ENCODE data around the gene CCNK.

Gene CCNK

DNA sequence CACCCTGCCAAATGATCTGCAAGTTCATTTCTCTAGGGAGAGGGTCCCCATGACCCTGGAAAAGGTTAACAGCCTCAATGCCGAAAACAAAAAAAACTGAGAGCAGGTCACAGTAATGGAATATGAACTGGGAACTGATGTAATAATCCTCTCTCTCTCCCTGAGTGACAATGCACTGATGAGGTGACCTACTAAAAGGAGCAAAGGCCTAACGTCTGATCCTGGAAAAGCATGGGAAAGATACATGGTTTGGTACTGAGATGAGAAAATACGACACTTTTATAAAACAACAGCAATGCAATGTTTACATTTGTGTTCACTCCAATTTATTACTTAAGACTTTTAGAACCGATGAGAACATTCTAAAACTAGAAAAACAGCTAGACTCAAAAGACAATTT lies 28.2 kb upstream of the CCNK start:
- H3K4me3 ChIP-seq (ENCODE audit: control insufficient read depth, low read depth, low read length), result no peak overlapping the region
- DNase-seq (ENCODE audit: low read depth), result no peak
- TF ChIP-seq, protein P1, sequence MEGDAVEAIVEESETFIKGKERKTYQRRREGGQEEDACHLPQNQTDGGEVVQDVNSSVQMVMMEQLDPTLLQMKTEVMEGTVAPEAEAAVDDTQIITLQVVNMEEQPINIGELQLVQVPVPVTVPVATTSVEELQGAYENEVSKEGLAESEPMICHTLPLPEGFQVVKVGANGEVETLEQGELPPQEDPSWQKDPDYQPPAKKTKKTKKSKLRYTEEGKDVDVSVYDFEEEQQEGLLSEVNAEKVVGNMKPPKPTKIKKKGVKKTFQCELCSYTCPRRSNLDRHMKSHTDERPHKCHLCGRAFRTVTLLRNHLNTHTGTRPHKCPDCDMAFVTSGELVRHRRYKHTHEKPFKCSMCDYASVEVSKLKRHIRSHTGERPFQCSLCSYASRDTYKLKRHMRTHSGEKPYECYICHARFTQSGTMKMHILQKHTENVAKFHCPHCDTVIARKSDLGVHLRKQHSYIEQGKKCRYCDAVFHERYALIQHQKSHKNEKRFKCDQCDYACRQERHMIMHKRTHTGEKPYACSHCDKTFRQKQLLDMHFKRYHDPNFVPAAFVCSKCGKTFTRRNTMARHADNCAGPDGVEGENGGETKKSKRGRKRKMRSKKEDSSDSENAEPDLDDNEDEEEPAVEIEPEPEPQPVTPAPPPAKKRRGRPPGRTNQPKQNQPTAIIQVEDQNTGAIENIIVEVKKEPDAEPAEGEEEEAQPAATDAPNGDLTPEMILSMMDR (conservative IDR thresholded peaks at IDR 0.05; ENCODE audit: control insufficient read depth, insufficient read depth, low read depth, low read length), result no peak

DNA sequence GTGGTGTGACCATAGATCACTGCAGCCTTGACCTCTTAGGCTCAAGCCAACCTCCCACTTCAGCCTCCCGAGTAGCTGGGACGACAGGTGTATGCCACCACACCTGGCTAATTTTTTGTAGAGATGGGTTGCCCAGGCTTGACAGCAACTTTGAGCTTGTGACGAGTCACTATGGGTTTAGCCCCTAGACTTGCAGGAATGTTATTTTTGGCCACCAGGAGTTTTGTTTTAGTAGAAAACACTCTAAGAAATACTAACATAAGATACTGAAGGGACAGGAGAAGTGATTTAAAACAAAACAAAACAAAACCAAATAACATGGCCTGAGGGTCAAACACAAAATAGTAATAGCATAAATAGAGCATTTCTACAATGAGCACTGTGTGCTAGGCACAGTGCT lies 27.0 kb upstream of the CCNK start:
- TF ChIP-seq, protein P1 (conservative IDR thresholded peaks at IDR 0.05; ENCODE audit: control insufficient read depth, insufficient read depth, low read depth, low read length), result no peak
- DNase-seq (ENCODE audit: low read depth), result no peak
- no peak overlapping the region for H3K4me3 ChIP-seq (ENCODE audit: control insufficient read depth, low read depth, low read length)

DNA sequence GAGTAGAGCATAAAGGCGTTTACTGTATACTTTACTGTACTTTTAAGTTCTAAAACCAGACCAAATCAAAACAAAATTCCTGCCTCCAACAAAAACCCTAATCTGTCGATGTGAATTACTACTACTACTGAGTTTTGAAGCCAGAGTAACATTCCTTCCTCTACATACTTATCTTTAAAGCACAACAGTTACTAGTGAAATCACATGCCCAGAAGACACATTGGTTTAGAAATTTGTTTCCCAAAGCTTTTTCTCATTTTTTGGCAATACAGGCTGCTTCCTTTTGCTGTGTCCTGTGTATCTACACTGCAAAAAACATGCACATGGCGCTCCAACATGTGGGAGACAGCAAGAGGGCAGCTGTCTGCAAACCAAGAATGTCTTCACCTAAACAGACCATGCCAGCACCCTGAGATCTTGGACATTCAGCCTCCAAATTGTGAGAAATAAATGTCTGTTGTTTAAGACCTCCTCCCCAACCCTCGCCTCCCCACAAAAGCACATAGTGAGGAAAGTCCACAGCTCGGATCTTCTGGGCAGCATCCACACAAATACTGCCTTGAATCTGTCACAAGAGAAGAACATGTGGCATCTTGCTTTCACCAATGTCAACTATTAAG lies 21.6 kb upstream of the CCNK start:
- H3K4me3 ChIP-seq (ENCODE audit: control insufficient read depth, low read depth, low read length), result no peak overlapping the region
- TF ChIP-seq, protein P1 (conservative IDR thresholded peaks at IDR 0.05; ENCODE audit: control insufficient read depth, insufficient read depth, low read depth, low read length), result no peak
- DNase-seq (ENCODE audit: low read depth), result no peak

DNA sequence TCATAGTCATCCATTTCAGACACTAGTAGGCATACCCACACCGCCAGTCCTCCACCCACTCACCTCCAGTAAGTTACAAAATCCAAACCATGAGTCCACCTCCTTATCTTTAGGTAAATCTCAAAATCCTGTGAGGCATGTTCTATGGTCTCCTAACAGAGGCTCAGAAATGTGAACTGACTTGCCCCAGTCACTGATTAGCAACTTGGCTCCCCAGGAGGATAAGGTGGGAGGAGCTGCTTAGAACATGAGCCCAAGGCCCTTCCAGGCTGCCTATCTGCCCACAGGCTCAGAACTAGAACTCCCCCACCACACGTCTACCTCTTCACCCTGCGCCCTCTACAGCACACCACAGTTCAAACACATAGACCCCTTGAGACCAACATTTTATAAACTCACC lies 20.4 kb upstream of the CCNK start:
- no peak for DNase-seq (ENCODE audit: low read depth)

DNA sequence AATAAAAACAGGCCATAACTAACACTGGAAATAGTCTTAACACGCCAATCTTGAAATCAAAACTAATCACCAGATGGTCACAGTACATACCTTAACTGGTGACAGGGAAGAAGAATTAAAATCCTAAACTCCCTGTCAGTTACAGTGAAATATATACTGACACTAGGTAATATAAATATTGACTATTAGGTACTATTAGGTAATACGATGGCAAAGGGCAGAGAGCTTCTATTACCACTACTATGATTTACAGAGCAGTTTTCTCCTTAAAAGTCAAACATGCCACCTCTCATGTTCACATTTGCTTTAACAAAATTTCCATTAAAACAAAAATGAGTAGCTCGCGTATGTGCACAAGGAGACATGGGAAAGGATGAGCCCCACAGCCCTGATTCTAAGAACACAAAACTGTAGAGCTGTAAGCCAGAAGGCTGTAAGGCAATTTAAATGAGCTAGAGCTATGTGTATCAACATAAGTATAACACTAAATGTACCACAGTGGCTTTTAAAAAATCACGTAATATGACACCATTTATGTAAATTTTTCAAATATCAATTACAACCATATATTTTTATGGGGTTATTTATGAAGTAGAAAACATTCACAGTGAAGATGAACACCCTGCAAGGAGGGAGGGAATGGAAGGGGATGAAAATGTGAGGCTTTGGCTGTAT lies 19.7 kb upstream of the CCNK start:
- DNase-seq (ENCODE audit: low read depth), result no peak
- TF ChIP-seq, protein P1 (conservative IDR thresholded peaks at IDR 0.05; ENCODE audit: control insufficient read depth, insufficient read depth, low read depth, low read length), result no peak
- no peak overlapping the region for H3K4me3 ChIP-seq (ENCODE audit: control insufficient read depth, low read depth, low read length)

More for the DNA sequence above, 20.4 kb upstream of the CCNK start:
- TF ChIP-seq, protein P1 (conservative IDR thresholded peaks at IDR 0.05; ENCODE audit: control insufficient read depth, insufficient read depth, low read depth, low read length), result no peak
- no peak overlapping the region for H3K4me3 ChIP-seq (ENCODE audit: control insufficient read depth, low read depth, low read length)

DNA sequence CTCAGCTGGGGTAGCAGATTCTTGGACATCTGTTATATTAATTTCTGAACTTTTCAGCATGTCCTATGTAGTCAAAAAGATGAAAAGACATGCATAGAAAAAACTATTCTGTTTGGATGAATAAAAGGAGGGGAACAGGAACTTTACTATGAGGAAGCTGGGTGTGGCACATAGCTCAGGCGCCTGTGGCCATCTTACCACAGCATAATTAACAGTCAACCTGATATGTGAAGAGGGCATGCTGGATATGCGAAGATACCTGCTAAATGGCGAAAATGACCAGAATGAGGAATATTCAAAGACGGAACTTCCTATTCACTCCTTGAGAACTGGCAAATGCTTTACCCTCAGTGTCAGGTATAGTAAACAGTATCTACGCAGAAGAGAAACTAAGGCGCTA lies 19.0 kb upstream of the CCNK start:
- no peak for DNase-seq (ENCODE audit: low read depth)
- no peak overlapping the region for H3K4me3 ChIP-seq (ENCODE audit: control insufficient read depth, low read depth, low read length)
- TF ChIP-seq, protein P1 (conservative IDR thresholded peaks at IDR 0.05; ENCODE audit: control insufficient read depth, insufficient read depth, low read depth, low read length), result no peak
